GM21367 (cell line): Measurements from ENCODE around the gene BMPR1B.
"Not testable (repeated sequence)": the region's sequence is repeated elsewhere in the genome, so short reads cannot be mapped to it uniquely, and the experiment has no call there.

Experiments used
- ATAC-seq: cut with Tn5 transposase; IDR thresholded peaks from one replicate; pipeline ENCODE4 v1.9.1; 2021; ENCODE audit not compliant: unreplicated experiment

Gene BMPR1B

DNA sequence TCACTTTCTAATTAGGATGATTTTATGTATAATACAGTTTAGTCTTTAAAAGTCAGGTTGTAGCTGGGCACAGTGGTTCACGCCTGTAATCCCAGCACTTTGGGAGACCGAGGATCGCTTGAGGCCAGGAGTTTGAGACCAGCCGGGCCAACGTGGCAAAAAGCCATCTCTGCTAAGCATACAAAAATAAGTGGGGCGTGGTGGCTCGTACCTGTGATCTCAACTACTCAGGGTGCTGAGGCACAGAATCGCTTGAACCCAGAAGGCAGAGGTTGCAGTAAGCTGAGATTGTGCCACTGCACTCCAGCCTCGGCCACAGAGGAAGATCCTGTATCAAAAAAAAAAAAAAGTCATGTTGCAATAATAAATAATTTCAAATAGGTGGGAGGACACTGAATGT is 364.2 kb downstream of the BMPR1B start:
- no peak for ATAC-seq

DNA sequence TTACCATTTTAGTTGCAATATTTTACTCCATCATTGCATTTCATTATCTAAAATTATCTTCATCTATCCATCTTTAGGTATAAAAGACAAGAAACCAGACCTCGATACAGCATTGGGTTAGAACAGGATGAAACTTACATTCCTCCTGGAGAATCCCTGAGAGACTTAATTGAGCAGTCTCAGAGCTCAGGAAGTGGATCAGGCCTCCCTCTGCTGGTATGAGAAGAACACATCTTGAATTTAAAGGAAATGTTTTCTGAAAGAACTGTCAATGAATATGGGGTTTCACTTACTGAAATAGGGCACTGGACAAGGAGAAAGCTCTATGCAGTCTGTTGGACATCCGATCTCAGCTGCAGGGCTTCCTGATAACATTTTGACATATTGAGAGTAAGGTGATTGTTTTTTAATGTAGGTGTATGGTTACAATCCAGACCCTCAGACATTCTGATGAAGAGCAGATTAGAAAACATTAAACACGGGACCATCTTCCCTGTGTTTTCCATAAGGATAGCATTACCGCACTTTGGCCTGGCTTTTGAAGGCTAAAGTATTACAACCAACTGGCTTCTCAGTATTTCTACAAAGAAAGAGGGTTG is 367.2 kb downstream of the BMPR1B start:
- ATAC-seq: no peak

DNA sequence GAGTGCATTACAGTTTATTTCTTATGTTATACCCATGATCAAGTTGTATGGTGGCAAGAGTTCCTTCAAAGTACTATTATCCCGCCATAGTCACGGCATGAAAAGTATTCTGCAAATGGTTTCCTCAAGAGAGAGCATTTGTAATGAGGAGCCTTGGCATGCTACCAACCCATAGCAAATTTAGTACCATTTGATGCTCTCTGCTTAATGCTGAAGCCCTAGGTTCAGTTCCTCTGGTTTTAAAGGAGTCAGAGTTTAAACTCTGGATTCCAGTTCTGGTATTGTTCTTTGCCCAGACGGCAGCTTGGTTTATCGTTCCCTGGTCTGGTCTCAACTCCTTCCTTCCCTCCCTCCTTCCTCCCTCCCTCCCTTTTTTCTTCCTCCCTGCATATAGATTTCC is 371.3 kb downstream of the BMPR1B start:
- ATAC-seq: no peak

DNA sequence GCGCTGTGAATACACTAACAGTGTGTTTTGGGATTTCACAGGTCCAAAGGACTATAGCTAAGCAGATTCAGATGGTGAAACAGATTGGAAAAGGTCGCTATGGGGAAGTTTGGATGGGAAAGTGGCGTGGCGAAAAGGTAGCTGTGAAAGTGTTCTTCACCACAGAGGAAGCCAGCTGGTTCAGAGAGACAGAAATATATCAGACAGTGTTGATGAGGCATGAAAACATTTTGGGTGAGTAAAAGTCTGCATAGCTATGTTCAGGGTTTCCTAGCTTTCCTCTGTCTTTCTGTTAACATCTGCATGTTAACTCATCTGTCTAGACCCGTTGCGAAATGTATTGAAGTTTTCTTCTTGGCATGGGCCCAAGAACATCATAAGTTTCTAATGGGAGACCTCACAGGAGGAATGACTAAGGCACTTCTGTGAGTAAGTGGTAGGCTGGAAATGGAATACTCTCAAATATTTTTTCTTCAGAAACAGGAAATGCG is 372.1 kb downstream of the BMPR1B start:
- ATAC-seq: no peak

DNA sequence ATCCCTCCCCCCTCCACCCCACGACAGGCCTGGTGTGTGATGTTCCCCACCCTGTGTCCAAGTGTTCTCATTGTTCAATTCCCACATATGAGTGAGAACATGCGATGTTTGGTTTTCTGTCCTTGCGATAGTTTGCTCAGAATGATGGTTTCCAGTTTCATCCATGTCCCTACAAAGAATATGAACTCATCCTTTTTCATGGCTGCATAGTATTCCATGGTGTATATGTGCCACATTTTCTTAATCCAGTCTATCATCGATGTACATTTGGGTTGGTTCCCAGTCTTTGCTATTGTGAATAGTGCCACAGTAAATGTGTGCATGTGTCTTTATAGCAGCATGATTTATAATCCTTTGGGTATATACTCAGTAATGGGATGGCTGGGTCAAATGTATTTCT is 376.3 kb downstream of the BMPR1B start:
- not testable (repeated sequence) for ATAC-seq

DNA sequence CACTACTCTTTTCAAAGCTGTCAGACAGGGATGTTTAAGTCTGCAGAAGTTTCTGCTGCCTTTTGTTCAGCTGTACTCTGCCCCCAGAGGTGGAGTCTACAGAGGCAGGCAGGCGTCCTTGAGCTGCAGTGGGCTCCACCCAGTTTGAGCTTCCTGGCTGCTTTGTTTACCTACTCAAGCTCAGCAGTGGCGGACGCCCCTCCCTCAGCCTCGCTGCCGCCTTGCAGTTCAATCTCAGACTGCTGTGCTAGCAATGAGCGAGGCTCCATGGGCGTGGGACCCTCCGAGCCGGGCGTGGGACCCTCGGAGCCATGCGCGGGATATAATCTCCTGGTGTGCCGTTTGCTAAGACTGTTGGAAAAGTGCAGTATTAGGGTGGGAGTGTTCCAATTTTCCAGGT is 381.7 kb downstream of the BMPR1B start:
- not testable (repeated sequence) for ATAC-seq

DNA sequence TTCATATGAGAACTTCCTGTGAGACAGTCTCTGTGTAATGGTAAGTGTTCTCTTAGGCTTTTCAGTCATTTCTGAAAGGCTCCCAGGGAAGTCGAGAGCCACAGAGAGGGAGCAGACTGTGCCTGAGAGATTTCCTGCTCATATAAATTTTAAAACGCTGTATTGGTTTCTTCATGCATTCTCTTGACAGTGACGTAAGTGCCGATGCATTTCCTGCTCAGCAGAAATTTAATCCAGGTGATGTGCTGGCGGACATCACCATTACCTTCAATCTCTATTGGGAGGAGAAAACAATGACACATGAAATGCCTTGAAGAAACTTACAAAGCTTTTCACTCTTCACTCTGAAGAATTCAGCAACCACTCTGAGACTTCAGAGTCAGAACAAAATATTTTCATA is 383.6 kb downstream of the BMPR1B start:
- no peak for ATAC-seq

DNA sequence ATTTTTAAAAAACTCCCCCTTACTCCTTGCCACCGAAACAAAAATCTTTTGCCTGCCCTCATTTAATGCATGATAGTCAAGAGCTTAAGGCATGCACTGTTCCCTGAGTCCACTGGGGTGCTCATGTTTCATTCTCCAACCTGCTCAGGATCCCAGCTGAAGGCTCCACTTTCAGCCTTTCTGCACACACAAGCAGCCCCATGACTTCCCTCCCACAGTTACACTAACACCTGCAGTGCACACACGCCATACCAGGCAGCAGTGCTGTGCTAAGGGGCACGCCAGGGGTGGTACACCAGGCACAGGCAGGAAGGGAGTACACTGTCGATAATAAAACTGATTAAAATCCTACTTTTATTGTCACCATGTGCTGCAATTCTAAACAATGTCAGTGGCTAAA is 385.2 kb downstream of the BMPR1B start:
- ATAC-seq: no peak

DNA sequence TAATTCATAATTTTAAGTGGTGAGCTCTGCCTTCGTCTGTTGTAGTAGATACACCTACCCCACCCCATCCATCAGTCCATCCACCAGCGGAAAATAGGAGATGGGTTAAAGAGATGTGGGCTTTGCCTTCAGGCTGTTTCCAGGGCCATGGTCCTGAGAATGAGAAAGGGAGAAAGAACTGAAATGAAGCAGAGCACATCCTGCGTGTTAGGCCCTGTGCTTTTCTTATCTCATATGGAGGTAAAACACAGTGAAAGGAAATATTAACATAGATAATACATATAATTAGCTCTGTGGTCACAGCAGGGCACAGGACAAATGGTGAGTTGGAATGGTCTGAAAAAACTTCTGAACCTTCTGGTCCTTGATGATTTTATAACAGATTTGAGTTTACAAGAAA is 393.5 kb downstream of the BMPR1B start:
- no peak for ATAC-seq

DNA sequence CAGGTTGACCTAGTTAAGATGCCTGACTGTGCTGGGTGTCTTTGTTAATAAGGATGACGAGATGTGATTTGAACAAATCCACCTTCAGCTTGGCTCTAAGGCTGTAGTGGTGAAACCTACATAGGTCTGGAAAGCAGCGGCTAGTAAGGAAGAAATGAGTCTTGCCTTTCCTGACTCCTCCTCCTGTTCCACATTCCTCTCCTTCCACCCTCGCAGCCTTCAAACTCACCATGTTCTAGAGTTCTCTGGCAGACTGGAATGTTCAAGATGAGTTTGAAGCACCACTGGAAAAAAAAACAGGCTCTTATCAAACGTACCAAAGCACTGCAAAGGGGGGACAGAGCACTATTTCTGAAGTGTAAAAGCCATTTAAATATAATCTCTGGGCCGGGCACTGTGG is 395.4 kb downstream of the BMPR1B start:
- ATAC-seq: no peak

DNA sequence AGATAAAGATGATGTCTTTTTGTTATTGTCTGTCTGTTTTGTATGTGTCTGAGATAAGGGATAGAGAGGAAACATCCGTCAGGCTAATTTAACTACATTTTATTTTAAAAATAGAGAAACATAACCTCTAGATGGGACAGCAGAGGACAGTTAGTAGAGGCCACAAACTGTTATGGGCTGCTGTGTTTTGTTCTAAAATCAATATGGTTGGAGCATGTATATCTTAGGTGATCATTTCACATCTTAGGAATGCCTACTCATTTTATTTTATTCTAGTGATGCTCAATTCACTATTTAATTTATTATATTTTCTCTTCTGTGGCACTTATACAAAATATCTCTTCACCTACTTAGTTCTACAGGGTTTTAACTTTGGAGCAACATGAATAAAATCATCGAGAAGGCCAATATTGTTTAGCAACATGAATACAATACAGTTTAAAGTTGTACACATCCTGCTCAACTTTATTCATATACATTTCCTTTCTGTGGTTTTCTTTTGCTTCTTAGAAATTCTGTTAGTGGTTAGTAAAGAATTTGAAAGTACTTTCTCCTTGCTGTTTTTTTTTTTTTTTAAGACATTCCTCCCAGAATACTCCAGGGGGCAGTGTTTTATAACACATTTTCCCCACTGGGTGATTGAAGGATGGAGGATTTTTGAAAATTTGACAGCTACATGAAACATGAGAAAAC is 398.1 kb downstream of the BMPR1B start:
- ATAC-seq: peak; percentile 59

DNA sequence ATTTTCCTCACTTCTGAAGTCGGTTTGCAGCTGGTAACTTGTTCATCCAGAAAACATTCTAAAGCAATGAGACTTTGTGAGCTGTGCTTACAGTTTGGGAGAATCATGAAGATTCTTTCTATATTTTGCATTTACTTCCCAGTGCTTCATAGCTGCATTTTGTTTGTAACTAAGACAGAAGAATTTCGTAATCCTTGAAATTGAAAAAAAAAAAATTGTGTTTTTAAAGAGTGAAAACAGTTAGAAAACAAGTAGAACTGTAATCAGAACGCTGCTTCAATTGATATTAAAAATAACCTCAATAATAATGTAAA is 398.7 kb downstream of the BMPR1B start:
- no peak for ATAC-seq

DNA sequence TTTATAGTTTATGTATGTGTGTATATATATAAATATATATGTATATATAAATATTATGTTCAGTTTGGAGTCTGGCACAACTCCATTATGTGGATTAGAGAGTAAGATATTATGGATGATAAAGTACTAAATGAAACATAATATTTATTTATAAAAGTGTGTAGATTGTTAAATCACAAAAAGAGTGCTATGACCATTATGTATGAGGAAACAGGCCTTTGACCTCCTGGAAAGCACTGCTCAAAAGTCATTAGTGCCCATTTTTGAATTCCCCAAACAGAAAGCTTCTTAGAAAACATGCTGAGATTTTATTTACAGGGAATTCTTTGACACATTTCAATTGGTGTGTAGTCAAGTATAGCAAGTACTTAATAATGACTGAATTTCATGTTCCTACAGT is 399.8 kb downstream of the BMPR1B start:
- ATAC-seq: no peak

DNA sequence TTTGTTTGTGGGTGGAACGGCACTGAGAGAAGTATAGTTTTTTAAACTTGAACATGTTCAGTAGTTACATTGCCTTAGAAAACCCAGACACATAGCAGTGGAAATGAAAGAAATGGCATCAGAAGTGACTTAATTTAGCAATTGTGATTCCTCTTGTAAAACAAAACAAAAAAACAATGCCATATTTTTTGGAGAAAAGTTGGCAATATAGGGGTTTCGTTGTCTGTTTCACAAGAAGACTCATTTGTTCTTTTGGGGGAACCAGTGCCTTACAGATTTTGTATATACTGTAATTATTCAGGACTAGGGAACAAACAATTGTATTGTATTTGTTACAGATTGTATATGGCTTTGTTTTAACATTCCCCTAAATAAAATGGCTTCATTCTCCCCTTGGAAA is 400.3 kb downstream of the BMPR1B start:
- no peak for ATAC-seq

DNA sequence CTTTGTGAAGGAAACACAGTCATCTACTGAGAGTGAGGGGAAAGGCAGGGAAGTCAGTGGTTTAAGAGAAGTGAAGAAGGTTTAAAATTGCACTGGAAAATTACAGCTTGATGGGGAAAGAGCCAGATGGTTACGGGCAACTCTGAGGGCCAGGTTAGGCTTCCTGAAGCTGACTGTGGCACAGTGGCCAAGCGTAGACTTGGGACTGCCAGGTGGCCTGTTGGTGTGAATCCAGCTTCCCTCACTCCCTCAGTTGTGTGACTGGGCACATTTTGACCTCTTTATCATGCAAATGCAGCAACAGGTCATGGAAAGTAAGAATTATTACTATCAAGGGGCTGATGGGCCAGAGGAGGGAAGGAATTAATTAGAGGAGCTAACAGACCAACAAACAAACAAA is 400.9 kb downstream of the BMPR1B start:
- ATAC-seq: no peak

DNA sequence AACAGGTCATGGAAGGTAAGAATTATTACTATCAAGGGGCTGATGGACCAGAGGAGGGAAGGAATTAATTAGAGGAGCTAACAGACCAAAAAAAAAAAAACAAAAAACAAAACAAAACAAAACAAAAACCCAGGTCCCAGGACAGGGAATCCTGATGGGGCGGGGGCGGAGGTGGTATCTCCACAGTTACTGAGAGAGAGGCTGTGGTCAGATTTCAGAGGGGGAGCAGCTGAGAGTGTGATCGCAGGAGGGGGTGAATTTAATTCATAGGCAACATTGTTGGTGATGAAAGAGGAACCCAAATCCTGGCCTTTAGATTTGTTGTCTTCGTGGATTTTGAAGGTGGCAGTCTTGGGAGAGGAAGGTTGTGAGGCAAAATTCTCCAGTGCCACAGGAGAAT is 401.6 kb downstream of the BMPR1B start:
- no peak for ATAC-seq

DNA sequence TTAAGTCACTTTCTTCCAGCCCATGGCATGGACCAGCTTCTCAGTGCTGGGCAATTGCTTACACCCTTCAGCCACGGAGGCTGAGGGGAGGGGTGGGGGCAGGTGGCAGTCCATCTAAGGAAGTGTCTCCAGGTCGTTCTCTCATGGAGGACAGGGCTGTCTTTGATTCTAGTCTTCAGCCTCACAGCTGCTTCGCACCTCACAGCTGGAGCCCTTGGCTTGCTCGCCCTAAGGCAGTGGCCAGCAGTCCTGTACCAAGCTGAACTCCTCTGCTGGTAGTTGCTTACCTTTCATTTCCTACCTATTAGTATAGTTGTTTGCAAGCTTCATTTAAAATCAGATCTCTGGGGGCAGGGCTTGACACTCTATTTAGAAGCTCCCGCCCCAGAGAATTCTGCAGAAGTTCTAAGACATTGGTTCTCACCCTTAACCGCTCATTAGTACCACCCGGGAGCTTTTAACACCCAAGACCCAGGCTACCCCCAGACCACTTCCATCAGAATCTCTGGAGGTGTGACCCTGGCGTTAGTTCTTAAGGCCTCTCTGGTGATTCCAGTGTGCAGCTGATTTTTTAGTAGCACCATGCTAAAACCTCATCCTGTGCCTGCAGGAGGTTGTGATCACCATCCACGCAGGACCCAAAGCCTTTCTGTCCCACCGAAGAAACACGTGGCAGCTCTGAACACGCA is 404.2 kb downstream of the BMPR1B start:
- ATAC-seq: no peak

DNA sequence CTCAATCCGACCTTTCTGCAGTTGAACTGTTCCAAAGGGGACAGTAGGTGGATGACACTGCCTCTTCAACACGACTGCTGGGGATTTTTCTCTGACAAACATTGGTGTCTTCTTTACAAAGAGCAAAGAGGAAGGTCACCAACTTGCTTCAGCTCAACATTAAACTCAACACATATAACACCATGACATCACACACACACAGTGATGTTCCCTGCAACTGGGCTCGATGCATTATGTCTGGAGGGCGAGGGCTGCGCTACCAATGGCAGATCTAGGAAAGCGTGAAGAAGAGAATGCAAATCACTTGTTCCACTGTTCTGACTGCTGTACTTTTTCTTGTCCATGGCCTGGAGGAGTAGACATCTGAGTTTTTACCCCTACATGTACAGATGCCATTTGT is 405.1 kb downstream of the BMPR1B start:
- ATAC-seq: no peak

DNA sequence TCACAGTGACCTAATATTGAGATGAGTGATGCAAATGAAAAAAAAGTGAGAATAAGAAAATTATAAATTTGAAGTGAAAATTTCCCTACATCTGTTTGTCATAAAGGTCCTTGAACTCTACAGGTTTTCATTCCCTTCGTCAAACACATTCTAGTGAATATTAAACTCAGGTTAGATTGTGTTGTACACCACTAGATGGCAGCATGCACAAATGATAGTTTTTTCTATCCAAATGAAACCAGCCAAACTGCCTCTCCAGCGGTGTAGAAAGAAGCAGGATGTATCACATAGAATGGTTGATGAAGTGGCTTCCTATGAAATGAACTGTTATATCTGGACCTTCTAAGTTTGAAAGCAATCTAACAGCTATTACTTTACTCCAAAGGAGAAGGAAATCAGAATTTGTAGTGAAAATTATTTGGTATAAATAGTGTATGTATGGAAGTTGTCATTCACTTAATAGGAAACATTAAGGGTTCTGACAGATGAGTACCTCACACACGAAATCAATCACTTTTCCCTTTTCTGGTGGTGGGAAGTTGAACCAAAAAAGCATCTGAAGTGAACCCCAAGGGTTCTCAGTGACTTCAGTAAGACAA is 408.3 kb downstream of the BMPR1B start:
- ATAC-seq: peak; percentile 81

DNA sequence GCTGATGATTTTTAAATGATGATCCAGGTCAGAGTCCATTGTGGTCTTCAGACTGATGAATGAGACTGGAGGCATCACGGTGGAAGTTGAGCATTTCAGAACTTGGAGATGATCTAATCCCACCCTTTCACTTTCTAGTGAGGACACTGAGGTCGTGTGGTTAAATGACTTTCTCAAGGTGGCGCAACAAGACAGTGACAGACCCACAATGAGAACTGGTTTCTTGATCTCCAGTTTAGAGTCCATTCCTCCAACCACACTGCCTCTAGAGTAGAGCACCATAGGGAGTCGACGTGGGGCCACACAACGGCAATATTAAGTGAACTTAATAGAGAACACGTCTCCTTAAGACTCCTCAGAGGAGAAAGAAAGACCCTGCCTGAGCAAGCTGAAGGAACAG is 410.1 kb downstream of the BMPR1B start:
- ATAC-seq: no peak

DNA sequence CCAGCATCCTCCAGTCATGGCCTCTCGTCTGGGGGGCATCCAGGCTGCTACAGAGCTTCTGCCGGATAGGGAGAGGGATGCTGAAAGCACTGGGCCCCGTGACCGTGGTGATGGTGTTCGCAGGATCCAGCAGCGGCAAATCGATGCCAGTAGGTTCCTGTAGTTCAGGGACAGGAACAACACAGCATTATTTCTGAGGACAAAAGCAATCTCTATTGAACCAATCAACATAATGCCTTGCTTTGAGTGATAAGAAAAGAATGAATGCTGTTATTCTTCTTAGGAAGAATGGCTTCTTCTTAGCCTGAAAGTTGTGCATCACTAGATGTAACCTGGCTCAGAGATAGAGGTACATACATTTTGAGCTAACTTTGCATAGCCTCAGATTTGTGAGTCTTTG is 412.4 kb downstream of the BMPR1B start:
- no peak for ATAC-seq

DNA sequence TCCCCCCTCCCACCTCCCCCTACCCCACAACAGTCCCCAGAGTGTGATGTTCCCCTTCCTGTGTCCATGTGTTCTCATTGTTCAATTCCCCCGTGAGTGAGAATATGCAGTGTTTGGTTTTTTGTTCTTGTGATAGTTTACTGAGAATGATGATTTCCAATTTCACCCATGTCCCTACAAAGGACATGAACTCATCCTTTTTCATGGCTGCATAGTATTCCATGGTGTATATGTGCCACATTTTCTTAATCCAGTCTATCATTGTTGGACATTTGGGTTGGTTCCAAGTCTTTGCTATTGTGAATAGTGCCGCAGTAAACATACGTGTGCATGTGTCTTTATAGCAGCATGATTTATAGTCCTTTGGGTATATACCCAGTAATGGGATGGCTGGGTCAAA is 413.6 kb downstream of the BMPR1B start:
- ATAC-seq: not testable (repeated sequence)
